Fibroblast of mammary gland (primary cell): ENCODE results near the gene ATP6V0E1.
"Not testable (repeated sequence)": the region's sequence is repeated elsewhere in the genome, so short reads cannot be mapped to it uniquely, and the experiment has no call there.

Source experiments
- DNase-seq: peaks from one replicate; pipeline ENCODE4 v3.0.0-alpha.2; 2010; ENCODE audit warnings: low read depth
- H3K4me3 ChIP-seq: 2 replicates; pipeline ENCODE4 v1.5.1; 2011; ENCODE audit warnings: low read depth, mild to moderate bottlenecking, low read length, moderate library complexity; ENCODE audit not compliant: control insufficient read depth
- CTCF ChIP-seq: conservative IDR thresholded peaks from 2 replicates; pipeline ENCODE4 v1.5.1; 2011; ENCODE audit warnings: low read depth, low read length, inconsistent platforms; ENCODE audit not compliant: control insufficient read depth, insufficient read depth

Gene ATP6V0E1

DNA sequence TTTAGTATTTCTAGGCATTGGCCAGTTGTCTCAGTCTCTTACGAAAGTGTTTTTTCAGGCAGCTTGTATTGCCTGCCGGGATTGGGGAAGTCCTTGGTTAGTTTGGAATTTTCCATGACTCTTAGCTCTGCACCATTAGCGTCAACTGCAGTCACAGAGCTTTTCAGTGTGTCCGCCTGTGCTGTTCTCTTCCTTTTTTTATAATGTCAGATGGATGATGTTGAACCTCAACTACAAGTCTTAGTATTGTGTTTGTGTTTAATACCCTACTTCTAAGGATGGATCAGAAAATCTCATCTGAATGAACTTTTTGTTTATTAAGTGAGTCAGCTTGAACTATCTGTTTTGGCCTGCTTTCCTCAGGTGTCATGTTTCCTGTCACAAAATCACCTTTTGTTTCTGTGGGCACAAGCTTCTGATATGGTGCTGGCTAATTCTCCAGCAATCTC is 33.1 kb downstream of the ATP6V0E1 start:
- no peak for TF ChIP-seq CTCF
- H3K4me3 ChIP-seq, result no peak overlapping the region
- DNase-seq, result peak; percentile 77

DNA sequence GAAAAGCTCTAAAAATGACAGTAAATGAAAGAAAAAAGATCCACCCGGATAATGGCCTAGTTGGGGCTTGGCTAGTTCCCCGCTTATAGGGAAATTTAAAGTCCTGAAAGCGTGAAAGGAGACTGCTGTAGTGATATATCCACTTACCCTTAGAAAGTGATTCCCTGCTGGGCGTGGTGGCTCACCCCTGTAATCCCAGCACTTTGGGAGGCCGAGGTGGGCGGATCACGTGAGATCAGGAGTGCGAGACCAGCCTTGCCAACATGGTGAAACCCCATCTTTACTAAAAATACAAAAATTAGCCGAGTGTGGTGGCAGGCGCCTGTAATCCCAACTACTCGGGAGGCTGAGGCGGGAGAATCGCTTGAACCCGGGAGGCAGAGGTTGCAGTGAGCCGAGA is 33.5 kb downstream of the ATP6V0E1 start:
- H3K4me3 ChIP-seq, DNase-seq: not testable (repeated sequence)

DNA sequence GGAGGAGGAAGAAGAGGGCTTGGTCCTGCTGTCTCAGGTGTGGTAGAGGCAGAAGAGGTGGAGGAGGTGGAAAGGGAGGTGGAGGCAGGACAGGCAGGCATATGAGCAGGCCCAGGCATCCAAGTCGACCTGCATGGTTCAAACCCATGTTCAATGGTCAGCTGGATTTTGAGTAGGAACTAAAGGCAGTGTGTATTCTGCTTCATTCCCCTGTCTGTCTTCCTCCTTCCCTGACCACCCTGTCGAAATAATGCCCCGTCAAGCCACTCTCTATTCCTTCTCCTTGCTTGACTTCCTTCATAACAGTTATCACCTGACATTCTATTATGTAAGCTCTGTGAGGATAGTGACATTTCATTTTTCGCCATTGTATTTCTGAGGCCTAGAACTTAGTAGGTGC is 34.8 kb downstream of the ATP6V0E1 start:
- no peak overlapping the region for H3K4me3 ChIP-seq
- TF ChIP-seq CTCF, result no peak
- no peak for DNase-seq

- peak; percentile 28 for DNase-seq
- TF ChIP-seq CTCF, result no peak
- no peak overlapping the region for H3K4me3 ChIP-seq
Observed at GRCh38 chr5:173020154-173020581, 36.6 kb downstream of the ATP6V0E1 start.

- no peak for TF ChIP-seq CTCF
- no peak for DNase-seq
- H3K4me3 ChIP-seq, result no peak overlapping the region
Observed at GRCh38 chr5:173020643-173021042, 37.1 kb downstream of the ATP6V0E1 start.

DNA sequence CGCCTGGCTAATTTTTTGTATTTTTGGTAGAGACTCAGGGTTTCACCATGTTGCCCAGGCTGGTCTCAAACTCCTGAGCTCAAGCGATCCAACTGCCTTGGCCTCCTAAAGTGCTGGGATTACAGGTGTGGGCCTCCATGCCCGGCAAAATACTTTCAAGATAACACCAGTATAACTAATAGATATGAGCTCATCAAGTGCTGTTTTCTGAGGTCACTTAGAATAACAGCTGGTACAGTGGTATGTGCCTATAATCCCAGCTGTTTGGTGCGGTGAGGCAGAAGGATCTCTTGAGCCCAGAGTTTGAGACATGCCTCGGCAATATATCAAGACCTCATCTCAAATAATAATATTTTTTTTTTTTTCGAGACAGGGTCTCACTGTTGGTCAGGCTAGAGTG is 42.1 kb downstream of the ATP6V0E1 start:
- no peak for DNase-seq
- no peak for TF ChIP-seq CTCF
- H3K4me3 ChIP-seq, result no peak overlapping the region

DNA sequence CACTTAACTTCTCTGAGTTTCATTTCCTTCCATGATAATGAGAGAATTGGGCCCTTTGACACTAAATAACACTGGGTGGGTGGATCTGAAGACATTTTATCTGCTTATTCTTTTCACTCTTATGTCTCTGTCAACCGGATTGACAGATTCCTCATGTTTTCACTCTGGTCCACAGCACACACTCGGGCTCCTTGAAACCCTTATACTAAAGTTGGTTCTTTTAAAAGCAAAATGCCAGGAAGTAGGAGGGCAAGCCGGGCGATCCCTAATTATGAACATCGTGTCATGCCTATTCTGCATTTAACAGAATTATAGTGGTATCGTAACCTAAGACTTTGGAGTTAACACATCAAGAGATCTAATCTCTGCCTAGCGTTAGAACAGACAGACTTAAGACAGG is 44.3 kb downstream of the ATP6V0E1 start:
- no peak for DNase-seq
- TF ChIP-seq CTCF, result no peak
- H3K4me3 ChIP-seq, result no peak overlapping the region
